ENCODE data around the gene PADI1.

GRCh38 chr1:17161926-17162800 is 42.8 kb upstream of the PADI1 start:
- TF ChIP-seq POLR2A (IDR thresholded peaks at IDR 0.05; ENCODE audit: low read depth) = no peak
- no peak for TF ChIP-seq CTCF (IDR thresholded peaks at IDR 0.05)
- no peak for TF ChIP-seq EP300 (IDR thresholded peaks at IDR 0.05)
